Activated CD8-positive, alpha-beta memory T cell treated with anti-CD3 and anti-CD28 coated beads, Interleukin-2, amount 10 ng/mL, durations not matched to agents 7 days and 5 days (primary cell): ENCODE data around the gene DGUOK. TPM values are rescaled to one million over a fixed set of nuclear protein-coding genes. Genes with fewer than 3 reads are reported as not detected.
"Not testable (repeated sequence)": the region's sequence is repeated elsewhere in the genome, so short reads cannot be mapped to it uniquely, and the experiment has no call there.

Experiments
- ATAC-seq: fragments of 150-1000 bp; cut with Tn5 transposase; one replicate; pipeline ENCODE4 v1.10.0; 2021; ENCODE audit warnings: moderate library complexity
- CTCF ChIA-PET: fragments of 350-600 bp; sonication (Branson Sonifier 250); formaldehyde crosslinking; loops from one replicate; lab custom pipeline; 2021; ENCODE audit warnings: antibody characterized with exemption; lab: Charles Lee
- DNase-seq: peaks from one replicate; pipeline ENCODE4 v3.0.0-alpha.2; 2020
- H3K27ac Mint-ChIP-seq: one replicate; pipeline ENCODE4 v1.8.0; 2021; ENCODE audit warnings: mild to moderate bottlenecking, mixed read lengths
- H3K27me3 Mint-ChIP-seq: one replicate; pipeline ENCODE4 v1.8.0; 2021; ENCODE audit warnings: mixed read lengths
- H3K36me3 Mint-ChIP-seq: one replicate; pipeline ENCODE4 v1.8.0; 2021; ENCODE audit warnings: mild to moderate bottlenecking, mixed read lengths
- H3K4me1 Mint-ChIP-seq: one replicate; pipeline ENCODE4 v1.8.0; 2021; ENCODE audit warnings: mixed read lengths
- H3K4me3 Mint-ChIP-seq: one replicate; pipeline ENCODE4 v1.8.0; 2021; ENCODE audit warnings: mild to moderate bottlenecking, moderate library complexity, mixed read lengths
- H3K9me3 Mint-ChIP-seq: one replicate; pipeline ENCODE4 v1.8.0; 2022; ENCODE audit warnings: low read depth, mixed read lengths
- total RNA-seq, 2 experiments: library from RNA; stranded (reverse); gene quantifications; one replicate each; pipeline ENCODE4 v1.2.3, GENCODE V29; 2021

DGUOK gene
- 10 to 100 TPM; 65.9 to 75.4 TPM for total RNA-seq

- ATAC-seq (peak; percentile 99), DNase-seq (peak; percentile 99)
- Mint-ChIP-seq H3K27me3 (no peaks in the 10 kb centered on the region), H3K36me3 (peaks cover 20% of the 10 kb centered on the region), H3K27ac (peak within 1 kb of the TSS; percentile 94), H3K4me1 (peaks cover 56% of the 10 kb centered on the region), H3K4me3 (peak within 1 kb of the TSS; percentile 87), H3K9me3 (no peaks in the 10 kb centered on the region)
- CTCF ChIA-PET: interaction anchor here (0.8 to 1.0 kb wide), 2 partner anchors 59 to 98 kb away, joined by 3 to 5 read pairs; partner anchors contain the start of gene STAMBP
Observed at GRCh38 chr2:73926493-73927327, at the start of gene DGUOK. DGUOK (plus strand) TSS chr2:73926880; CDS start chr2:73926911, 31 bp downstream.

GRCh38 chr2:73877071-73877802 is 49.4 kb upstream of the DGUOK start:
- ATAC-seq: peak; percentile 42

GRCh38 chr2:73877984-73878383 is 48.7 kb upstream of the DGUOK start:
- not testable (repeated sequence) for H3K27me3 Mint-ChIP-seq, H3K9me3 Mint-ChIP-seq, H3K36me3 Mint-ChIP-seq, ATAC-seq, DNase-seq, H3K27ac Mint-ChIP-seq, H3K4me3 Mint-ChIP-seq
- peaks cover 12% of the 10 kb centered on the region for H3K4me1 Mint-ChIP-seq
- CTCF ChIA-PET: interaction anchor here (1.5 kb wide), 1 partner anchor 201 kb away, joined by 3 read pairs; no protein-coding TSS in a partner anchor

More at GRCh38 chr2:73877071-73877802, 49.4 kb upstream of the DGUOK start:
- no peaks in the 10 kb centered on the region for H3K36me3 Mint-ChIP-seq
- H3K27ac Mint-ChIP-seq: no peak overlapping the region
- H3K27me3 Mint-ChIP-seq: peaks cover 3% of the 10 kb centered on the region
- peaks cover 12% of the 10 kb centered on the region for H3K4me1 Mint-ChIP-seq
- DNase-seq: no peak
- CTCF ChIA-PET: interaction anchor here (1.5 kb wide), 1 partner anchor 201 kb away, joined by 3 read pairs; no protein-coding TSS in a partner anchor
- no peak overlapping the region for H3K4me3 Mint-ChIP-seq
- no peaks in the 10 kb centered on the region for H3K9me3 Mint-ChIP-seq

GRCh38 chr2:73885406-73885805 is 41.3 kb upstream of the DGUOK start:
- Mint-ChIP-seq H3K36me3 (peaks cover 2% of the 10 kb centered on the region), H3K27me3 (peaks cover 3% of the 10 kb centered on the region), H3K4me1 (peaks cover 18% of the 10 kb centered on the region), H3K27ac (no peak overlapping the region), H3K4me3 (no peak overlapping the region), H3K9me3 (no peaks in the 10 kb centered on the region)
- CTCF ChIA-PET: interaction anchor here (2.0 kb wide), 1 partner anchor 262 kb away, joined by 7 read pairs; the partner anchor contains the start of gene BOLA3
- DNase-seq (no peak), ATAC-seq (no peak)

- Mint-ChIP-seq H3K36me3 (peaks cover 2% of the 10 kb centered on the region), H3K27me3 (peaks cover 3% of the 10 kb centered on the region), H3K4me3 (no peak overlapping the region), H3K9me3 (no peaks in the 10 kb centered on the region), H3K27ac (no peak overlapping the region), H3K4me1 (peaks cover 18% of the 10 kb centered on the region)
- DNase-seq (no peak), ATAC-seq (peak; percentile 55)
- CTCF ChIA-PET: no interaction called here
Observed at GRCh38 chr2:73886357-73886756, 40.3 kb upstream of the DGUOK start.

- H3K9me3 Mint-ChIP-seq, DNase-seq, ATAC-seq, H3K4me3 Mint-ChIP-seq, CTCF ChIA-PET, H3K27ac Mint-ChIP-seq, H3K36me3 Mint-ChIP-seq, H3K27me3 Mint-ChIP-seq: not testable (repeated sequence)
- peaks cover 18% of the 10 kb centered on the region for H3K4me1 Mint-ChIP-seq
Observed at GRCh38 chr2:73887596-73888353, 38.9 kb upstream of the DGUOK start.

- Mint-ChIP-seq H3K27me3 (no peaks in the 10 kb centered on the region), H3K36me3 (peaks cover 2% of the 10 kb centered on the region), H3K4me3 (no peak overlapping the region), H3K9me3 (no peaks in the 10 kb centered on the region), H3K27ac (peak overlapping the region; percentile 54), H3K4me1 (peaks cover 18% of the 10 kb centered on the region)
- DNase-seq (no peak), ATAC-seq (no peak)
- CTCF ChIA-PET: interaction anchor here (0.6 kb wide), 1 partner anchor 100 kb away, joined by 3 read pairs; no protein-coding TSS in a partner anchor
Observed at GRCh38 chr2:73888388-73888787, 38.3 kb upstream of the DGUOK start.

GRCh38 chr2:73889206-73889605 is 37.5 kb upstream of the DGUOK start:
- no peak for ATAC-seq
- Mint-ChIP-seq H3K36me3 (peaks cover 2% of the 10 kb centered on the region), H3K27ac (no peak overlapping the region), H3K4me1 (peaks cover 23% of the 10 kb centered on the region), H3K27me3 (no peaks in the 10 kb centered on the region), H3K9me3 (no peaks in the 10 kb centered on the region), H3K4me3 (no peak overlapping the region)
- no peak for DNase-seq
- CTCF ChIA-PET: interaction anchor here (0.6 kb wide), 1 partner anchor 99 kb away, joined by 3 read pairs; no protein-coding TSS in a partner anchor

GRCh38 chr2:73890301-73891092 is 36.2 kb upstream of the DGUOK start:
- CTCF ChIA-PET: no interaction called here
- no peaks in the 10 kb centered on the region for H3K27me3 Mint-ChIP-seq
- ATAC-seq (no peak), DNase-seq (no peak)
- peaks cover 2% of the 10 kb centered on the region for H3K36me3 Mint-ChIP-seq
- no peaks in the 10 kb centered on the region for H3K9me3 Mint-ChIP-seq
- no peak overlapping the region for H3K4me3 Mint-ChIP-seq
- peaks cover 35% of the 10 kb centered on the region for H3K4me1 Mint-ChIP-seq
- H3K27ac Mint-ChIP-seq: no peak overlapping the region

GRCh38 chr2:73891276-73891901 is 35.3 kb upstream of the DGUOK start:
- H3K27ac Mint-ChIP-seq: no peak overlapping the region
- no peak overlapping the region for H3K4me3 Mint-ChIP-seq
- H3K9me3 Mint-ChIP-seq: no peaks in the 10 kb centered on the region
- H3K4me1 Mint-ChIP-seq: peaks cover 37% of the 10 kb centered on the region
- CTCF ChIA-PET: interaction anchor here (1.1 kb wide), 1 partner anchor 67 kb away, joined by 4 read pairs; no protein-coding TSS in a partner anchor
- H3K27me3 Mint-ChIP-seq: no peaks in the 10 kb centered on the region
- DNase-seq (no peak), ATAC-seq (no peak)
- H3K36me3 Mint-ChIP-seq: peaks cover 2% of the 10 kb centered on the region

GRCh38 chr2:73892631-73893329 is 33.9 kb upstream of the DGUOK start, which contains the start of gene ACTG2:
ACTG2 (plus strand) TSS chr2:73893008; CDS start chr2:73901312, 8,304 bp downstream.
- Mint-ChIP-seq H3K27me3 (no peaks in the 10 kb centered on the region), H3K27ac (no peak within 1 kb of the TSS)

More at GRCh38 chr2:73892631-73893329, 33.9 kb upstream of the DGUOK start, which contains the start of gene ACTG2:
- CTCF ChIA-PET: interaction anchor here (1.1 kb wide), 1 partner anchor 69 kb away, joined by 4 read pairs; no protein-coding TSS in a partner anchor
- H3K9me3 Mint-ChIP-seq: no peaks in the 10 kb centered on the region
- no peak within 1 kb of the TSS for H3K4me3 Mint-ChIP-seq
- H3K4me1 Mint-ChIP-seq: peaks cover 44% of the 10 kb centered on the region
- H3K36me3 Mint-ChIP-seq: no peaks in the 10 kb centered on the region
- DNase-seq: no peak
- no peak for ATAC-seq
